Fibroblast of pulmonary artery (primary cell): Measurements from ENCODE around the gene ABCB9.

Source experiments
- DNase-seq: peaks from one replicate; pipeline ENCODE4 v3.0.0-alpha.2; 2010; ENCODE audit warnings: low read depth
- H3K4me3 ChIP-seq: replicated peaks from 2 replicates; pipeline ENCODE4 v1.5.1; 2011; ENCODE audit warnings: low read depth, mild to moderate bottlenecking, control low read depth, low read length, moderate library complexity
- TF ChIP-seq, protein P1 (sequence below): IDR thresholded peaks from 2 replicates; pipeline ENCODE4 v1.5.1; 2011; ENCODE audit warnings: mild to moderate bottlenecking, control low read depth, low read length, inconsistent platforms; ENCODE audit errors: missing control alignments

ABCB9 gene

DNA sequence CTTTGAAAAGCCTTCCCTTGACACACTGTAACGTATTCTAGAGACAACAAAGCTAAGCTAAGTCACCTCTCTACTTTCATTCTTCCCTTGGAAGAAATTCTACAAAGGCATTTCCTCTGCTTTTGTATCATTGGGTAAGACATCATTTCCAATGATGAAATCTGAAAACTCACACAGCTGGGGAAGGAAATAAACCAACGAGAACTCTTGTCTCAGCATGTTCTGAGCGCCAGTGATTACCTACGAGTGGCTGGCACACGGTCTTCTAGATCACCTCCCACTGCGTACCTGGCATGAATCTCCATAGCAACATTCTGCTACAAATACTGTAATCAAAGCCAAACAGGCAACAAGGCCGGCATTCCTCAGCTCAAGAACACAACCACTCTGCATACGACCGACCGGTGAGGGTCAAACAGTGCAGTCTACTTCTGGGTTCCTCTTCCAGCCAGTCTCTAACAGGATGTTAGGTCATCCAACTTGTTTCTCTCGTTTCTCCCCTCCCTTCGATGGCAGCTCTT, 78.0 kb downstream of the ABCB9 start:
- H3K4me3 ChIP-seq, result peak overlapping the region; percentile 27
- DNase-seq, result peak; percentile 88
- TF ChIP-seq, protein P1, sequence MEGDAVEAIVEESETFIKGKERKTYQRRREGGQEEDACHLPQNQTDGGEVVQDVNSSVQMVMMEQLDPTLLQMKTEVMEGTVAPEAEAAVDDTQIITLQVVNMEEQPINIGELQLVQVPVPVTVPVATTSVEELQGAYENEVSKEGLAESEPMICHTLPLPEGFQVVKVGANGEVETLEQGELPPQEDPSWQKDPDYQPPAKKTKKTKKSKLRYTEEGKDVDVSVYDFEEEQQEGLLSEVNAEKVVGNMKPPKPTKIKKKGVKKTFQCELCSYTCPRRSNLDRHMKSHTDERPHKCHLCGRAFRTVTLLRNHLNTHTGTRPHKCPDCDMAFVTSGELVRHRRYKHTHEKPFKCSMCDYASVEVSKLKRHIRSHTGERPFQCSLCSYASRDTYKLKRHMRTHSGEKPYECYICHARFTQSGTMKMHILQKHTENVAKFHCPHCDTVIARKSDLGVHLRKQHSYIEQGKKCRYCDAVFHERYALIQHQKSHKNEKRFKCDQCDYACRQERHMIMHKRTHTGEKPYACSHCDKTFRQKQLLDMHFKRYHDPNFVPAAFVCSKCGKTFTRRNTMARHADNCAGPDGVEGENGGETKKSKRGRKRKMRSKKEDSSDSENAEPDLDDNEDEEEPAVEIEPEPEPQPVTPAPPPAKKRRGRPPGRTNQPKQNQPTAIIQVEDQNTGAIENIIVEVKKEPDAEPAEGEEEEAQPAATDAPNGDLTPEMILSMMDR, result no peak

DNA sequence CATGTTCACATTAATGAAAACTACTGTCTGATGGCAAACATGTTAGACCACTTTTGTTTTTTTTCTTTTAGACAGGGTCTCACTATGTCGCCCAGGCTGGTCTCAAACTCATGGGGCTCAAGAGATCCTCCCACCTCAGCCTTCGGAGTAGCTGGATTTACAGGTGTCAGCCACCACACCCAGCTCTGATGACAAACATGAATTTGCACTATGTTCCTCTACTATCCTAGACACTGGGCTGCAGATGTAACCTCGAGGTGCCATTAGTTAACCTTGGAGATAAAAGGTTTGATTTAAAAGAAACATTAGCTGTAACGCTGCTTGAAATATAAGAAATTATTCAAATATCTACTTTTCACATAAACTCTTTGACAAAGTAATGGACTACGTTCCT, 78.4 kb downstream of the ABCB9 start:
- no peak for DNase-seq
- TF ChIP-seq, protein P1, result no peak
- no peak overlapping the region for H3K4me3 ChIP-seq

DNA sequence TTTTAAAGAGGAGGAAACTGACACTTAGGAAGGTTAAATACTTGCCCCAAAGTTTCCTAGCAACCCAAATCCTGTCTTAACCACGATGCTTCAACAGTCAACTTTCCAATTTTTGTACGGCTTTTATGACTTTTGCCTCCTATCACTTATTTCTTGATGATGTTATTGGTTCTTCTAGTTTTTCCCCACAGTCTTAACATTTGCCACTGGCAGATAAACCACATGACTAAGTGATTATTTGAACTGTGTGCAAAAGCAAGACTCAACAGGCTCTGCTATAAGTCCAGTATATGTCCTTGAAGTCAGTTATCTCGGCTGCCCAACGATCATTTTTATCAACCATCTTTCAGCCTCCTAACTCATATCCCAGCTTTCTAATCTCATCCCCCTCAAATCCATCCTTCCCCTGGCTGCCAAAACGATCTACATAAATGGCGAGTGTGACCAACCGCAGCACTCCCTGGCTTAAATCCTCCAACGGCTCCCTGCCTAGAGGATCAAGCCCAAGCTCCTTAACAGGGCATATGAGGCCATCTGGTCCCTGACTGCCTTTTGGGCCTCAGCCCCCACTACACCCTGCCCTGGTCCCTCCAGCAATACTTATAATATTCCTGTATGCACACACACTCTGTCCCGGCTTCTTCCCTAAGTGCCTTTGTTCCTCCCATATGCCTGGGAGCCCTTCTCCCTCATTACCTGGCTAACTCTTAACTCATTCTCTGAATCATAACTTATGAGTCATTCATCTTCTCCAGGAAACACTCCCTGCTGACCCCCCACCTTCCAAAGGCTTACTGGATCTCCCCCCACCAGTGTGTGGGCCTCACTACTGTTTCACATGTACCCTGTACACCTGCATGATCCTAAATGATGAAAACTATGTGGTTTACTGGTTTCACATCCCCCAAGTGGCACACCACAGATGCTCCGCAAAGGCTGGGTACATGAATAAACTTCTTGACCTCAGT, 79.1 kb downstream of the ABCB9 start:
- DNase-seq, result peak; percentile 47
- TF ChIP-seq, protein P1, result no peak
- no peak overlapping the region for H3K4me3 ChIP-seq

DNA sequence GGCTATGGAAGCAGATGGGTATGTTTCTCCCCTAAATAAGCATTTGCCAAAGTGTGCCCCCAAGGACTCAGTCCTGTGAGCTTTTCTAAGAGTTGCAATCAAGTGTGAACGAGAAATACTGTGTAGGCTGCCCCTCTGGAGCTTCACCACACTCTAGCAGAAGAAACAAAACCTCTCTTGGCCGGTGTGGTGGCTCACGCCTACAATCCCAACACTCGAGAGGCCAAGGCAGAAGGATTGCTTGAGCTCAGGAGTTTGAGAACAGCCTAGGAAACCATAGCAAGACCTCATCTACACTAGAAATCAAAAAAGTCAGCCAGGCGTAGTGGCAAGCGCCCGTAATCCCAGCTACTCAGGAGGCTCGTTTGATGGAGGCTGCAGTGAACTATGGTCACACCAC, 80.1 kb downstream of the ABCB9 start:
- TF ChIP-seq, protein P1, result no peak
- no peak for DNase-seq
- no peak overlapping the region for H3K4me3 ChIP-seq

DNA sequence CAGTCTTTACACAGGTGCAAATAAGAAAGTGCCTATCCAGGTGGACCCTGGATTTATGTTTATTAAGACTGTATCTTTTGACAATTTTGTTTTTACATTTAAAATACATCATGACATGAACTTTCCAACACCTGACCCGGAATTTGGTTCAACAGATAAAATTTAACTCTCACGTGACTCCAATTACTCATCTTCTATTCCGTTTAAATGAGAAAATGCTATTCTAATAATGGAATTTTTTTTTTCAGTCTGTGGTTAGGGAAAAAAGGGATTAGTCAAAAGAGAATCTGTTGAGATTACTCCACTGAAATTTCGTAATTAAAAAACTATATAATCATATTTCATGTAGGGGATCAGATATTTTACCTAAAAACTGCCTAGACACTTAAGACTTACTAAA, 81.4 kb downstream of the ABCB9 start:
- TF ChIP-seq, protein P1, result no peak

DNA sequence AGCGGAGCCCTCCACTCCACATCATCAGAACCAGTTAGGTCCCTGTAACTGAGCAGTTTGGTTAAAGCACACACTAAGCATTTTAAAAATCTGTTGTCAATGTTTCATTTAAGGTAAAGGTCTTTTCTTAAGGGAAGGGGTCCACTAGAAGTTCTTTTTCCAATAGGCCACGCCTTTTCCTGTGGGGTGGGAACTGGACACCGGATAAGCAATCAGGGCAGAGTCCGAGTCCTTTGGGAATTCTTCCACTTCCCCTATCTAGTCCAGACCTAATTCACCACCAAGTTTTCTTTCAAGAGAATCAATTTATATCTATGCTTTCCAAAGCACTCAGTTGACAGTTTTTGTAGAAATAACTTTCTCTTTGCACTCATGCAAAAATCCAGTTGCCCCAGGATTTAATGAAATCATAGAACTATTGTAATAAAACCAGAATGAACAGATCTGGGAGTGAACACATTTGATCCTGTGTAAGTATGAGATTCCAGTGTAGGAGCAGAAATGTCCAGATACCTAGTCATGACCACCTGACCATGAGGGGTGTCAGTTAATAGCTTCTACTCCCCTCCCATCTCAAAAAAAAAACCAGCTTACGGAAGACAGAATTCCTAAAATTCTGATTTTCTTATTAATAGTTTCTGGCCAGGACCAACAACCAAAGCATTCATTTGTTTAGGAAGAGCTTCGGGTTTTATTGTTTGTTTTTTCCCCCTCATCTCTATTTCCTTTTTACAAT, 82.0 kb downstream of the ABCB9 start:
- TF ChIP-seq, protein P1, result no peak
- H3K4me3 ChIP-seq, result no peak overlapping the region
- no peak for DNase-seq

More for the DNA sequence above, 81.4 kb downstream of the ABCB9 start:
- no peak for DNase-seq
- no peak overlapping the region for H3K4me3 ChIP-seq
